OCI-LY3 (cell line): ENCODE results near the gene PRPF6.

Source experiments
- EZH2phosphoT487 ChIP-seq: fragments of 200-600 bp; shearing (Covaris generic); IDR thresholded peaks from 2 replicates; pipeline ENCODE4 v1.6.1; 2018; ENCODE audit warnings: antibody characterized with exemption, mixed run types, low read depth
- TF ChIP-seq, protein P1 (sequence below): fragments of 200-600, 300-600 bp; sonication (generic); IDR thresholded peaks from 2 replicates; pipeline ENCODE4 v1.5.1; 2014; ENCODE audit warnings: antibody characterized with exemption, low read length, low read depth

GRCh38 chr20:64010711-64011237, 29.8 kb downstream of the PRPF6 start:
- no peak for TF ChIP-seq EZH2phosphoT487
- TF ChIP-seq, protein P1, sequence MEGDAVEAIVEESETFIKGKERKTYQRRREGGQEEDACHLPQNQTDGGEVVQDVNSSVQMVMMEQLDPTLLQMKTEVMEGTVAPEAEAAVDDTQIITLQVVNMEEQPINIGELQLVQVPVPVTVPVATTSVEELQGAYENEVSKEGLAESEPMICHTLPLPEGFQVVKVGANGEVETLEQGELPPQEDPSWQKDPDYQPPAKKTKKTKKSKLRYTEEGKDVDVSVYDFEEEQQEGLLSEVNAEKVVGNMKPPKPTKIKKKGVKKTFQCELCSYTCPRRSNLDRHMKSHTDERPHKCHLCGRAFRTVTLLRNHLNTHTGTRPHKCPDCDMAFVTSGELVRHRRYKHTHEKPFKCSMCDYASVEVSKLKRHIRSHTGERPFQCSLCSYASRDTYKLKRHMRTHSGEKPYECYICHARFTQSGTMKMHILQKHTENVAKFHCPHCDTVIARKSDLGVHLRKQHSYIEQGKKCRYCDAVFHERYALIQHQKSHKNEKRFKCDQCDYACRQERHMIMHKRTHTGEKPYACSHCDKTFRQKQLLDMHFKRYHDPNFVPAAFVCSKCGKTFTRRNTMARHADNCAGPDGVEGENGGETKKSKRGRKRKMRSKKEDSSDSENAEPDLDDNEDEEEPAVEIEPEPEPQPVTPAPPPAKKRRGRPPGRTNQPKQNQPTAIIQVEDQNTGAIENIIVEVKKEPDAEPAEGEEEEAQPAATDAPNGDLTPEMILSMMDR = no peak
